IPS-11a (cell line): ENCODE results near the gene GLIS2.

ENCODE experiments used
- H3K4me3 ChIP-seq: one replicate; pipeline ENCODE4 v1.5.1; 2013; ENCODE audit warnings: low read depth, low read length, control low read depth

GLIS2 gene

GRCh38 chr16:4297480-4297879 is 18.4 kb upstream of the GLIS2 start:
- H3K4me3 ChIP-seq, result no peak overlapping the region

DNA sequence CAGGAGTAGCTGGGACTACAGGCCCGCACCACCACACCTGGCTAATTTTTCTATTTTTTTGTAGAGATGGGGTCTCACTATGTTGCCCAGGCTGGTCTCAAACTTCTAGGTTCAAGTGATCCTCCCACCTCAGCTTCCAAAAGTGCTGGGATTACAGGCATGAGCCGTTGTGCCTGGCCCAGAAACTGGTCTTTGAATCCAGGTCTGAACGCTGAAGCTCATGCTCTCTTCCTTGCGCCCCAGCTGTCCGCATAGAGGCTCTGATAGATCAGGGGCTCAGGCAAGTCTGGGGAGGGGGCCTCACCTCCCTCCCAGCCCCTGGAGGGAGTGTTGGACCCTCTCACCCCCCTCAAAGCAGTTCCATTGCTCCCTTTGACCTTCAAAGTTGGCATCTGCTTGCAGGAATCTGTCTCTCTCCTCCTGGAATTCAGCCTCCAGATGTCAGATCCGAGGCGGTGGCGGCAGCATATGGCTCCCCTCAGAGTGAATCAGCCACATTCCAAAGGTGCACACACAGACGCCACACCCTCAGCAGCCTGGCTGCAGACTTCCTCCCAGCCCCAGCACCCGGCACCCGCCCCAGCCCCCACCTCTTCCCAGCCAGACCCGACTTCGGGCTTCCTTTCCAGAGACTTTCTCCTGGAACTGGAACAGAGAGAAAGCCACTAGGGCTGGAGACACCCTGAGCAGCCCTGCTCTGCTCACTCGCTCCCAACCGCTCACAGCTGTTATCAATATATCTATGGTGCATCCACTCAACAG is 16.9 kb upstream of the GLIS2 start:
- no peak overlapping the region for H3K4me3 ChIP-seq

GRCh38 chr16:4301177-4301576 is 14.7 kb upstream of the GLIS2 start:
- no peak overlapping the region for H3K4me3 ChIP-seq

DNA sequence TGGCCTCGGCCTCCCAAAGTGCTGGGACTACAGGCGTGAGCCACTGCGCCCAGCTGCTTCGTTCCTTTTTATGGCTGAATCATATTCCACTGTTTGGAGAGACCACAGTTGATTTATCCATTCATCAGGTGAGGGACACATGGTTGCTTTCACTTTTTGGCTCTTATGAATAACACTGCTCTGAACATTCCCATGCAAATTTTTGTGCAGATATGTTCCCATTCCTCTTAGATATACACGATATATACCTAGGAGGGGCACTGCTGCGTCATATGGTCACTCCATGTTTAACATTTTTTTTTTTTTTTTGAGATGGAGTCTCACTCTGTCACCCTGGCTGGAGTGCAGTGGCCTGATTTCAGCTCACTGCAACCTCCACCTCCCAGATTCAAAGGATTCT is 13.9 kb upstream of the GLIS2 start:
- H3K4me3 ChIP-seq, result no peak overlapping the region

DNA sequence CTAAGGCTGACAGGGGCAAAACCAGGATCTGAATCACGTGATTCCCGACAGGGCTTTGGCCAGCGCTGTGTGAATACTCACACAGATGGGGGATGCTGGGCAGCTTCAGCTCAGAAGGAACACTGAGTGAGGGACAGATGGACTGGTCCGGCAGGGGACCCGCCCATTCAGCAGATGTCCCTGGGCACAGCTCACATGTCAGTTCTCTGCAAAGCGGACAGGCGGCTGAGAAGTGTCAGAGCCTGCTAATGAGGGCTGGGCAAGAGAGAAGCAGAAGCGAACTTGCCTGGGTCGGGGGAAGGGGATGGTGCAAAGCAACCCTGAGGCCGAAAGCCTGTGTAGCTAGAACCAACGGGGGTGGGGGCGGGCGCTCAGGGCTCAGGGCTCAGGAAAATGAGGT is 11.9 kb upstream of the GLIS2 start:
- no peak overlapping the region for H3K4me3 ChIP-seq

DNA sequence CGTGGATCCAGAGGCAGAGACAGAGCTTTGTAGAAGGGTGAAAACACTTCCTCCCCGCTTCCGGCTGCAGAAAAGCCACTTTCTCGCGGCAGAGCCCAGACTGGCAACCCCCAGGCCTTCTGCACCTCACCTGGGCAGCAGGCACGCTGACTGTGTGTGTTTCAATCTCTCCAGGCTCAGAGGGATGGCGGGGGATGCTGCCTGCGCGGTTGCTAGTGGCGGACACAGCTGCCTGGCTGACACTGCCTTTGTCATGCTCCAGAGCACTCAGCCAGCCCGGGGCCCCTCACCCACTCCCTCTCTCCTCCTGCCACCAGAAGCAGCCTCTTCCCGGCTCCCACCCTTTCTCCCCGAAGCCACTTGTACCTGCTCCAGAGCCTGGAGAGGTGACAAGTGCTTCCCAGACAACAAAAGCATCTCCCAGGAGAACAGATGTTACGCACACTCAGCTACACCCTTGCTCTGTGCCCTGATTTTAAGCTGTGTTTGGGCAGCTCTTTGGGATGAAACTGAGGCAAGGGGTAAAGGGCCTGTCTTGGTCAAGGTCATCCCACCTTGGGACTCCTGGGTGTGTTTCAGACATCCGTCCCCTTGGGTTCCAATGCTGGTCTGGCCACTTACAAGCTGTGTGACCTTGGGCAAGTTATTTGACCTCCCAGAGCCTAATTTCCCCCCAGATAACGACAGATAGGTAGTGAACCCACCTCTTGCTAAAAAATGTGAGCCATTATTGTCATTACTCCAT is 9.2 kb upstream of the GLIS2 start:
- H3K4me3 ChIP-seq, result peak overlapping the region; percentile 83

DNA sequence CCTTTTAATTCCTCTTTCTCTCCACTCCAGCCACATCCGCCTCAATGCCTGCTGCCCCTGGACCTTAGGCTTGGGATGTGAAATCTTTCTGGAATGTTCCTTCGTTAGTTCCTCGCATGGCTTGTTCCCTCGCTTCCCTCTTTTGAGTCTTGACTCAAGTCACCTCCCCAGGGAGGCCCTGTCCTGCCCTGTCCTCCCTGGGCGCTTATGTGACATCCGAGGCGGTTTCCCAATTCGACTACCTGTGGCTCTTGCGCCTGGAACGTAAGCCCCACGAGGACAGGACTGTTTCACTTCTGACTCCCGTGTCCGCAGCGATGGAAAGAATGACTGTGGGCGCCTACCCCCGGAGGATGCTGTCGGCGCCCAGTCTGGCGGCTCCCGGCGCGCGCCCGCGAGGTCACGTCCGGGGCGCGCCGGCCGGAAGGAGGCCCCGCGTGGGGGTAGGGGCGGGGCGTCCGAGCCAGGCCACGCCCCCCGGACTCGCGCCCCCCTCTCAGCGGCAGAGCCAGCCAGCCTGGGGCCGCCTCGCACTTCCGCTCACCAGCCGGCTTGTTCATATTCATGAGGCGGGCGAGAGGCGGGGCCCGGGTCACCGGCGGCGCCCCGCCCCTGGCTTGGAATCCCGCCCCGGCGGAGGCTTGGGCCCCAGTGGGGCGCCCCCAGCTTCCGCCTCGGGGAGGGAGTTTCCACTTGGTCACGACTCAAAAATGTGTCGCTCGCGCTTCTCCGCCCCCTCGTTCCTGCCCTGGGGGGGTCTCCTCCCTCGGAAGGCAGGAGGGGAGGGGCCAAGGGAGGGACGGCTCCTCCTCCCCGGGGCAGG is 8.4 kb upstream of the GLIS2 start:
- peak overlapping the region; percentile 83 for H3K4me3 ChIP-seq

GRCh38 chr16:4309102-4309832 is 6.6 kb upstream of the GLIS2 start:
- H3K4me3 ChIP-seq, result no peak overlapping the region

DNA sequence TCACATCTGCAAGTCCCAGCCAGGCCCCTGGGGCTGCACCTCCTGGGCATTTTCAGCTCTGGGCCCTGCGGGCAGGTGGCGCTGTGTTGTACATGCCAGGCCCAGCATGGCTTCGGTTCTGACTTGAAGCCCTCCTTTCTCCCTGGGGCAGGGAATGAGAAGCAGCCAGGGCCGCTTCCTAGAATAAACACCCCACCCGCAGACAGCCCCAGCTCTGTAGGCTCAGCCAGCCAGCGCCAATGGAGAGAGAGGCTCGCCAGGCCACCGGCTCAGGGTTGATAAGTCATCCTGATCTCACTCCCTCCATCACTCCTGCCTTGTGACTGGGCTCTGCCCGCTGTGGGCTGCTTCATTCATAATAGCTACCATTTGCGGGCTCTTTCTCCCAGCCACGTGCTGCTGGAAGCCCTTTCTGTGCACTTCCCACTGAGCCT is 6.0 kb upstream of the GLIS2 start:
- no peak overlapping the region for H3K4me3 ChIP-seq

GRCh38 chr16:4313563-4314531 is 2.0 kb upstream of the GLIS2 start:
- no peak overlapping the region for H3K4me3 ChIP-seq

DNA sequence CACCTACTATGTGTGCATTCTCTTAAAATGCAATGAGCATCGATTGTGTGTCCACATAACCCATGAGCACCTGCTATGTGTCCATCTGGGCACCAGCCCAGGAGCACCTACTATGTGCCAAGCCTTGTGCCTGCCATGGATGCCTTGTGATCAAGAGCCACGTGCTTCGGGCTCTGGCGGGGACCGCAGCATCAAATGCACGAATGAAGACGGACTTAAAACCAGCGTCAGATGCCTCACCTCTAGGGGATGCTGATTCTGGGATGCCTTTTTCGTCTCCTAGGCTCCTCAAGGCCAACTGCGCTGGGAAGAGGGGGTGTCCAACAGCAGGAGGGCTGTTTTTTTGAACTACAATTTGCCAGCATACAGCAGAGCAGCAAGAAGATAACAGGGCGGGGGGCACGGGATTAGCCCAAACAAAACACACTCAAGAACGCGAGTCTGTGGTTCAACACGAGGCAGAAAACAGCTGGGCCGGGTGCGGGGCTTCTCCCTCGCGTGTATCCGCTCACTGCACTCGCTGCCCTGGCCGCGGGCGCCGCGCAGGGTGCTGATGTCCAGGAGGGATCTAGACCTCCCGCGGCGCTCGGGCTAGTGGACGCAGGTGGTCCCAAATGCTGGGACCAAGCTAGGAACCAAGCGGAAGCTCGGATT is 1.2 kb upstream of the GLIS2 start:
- peak overlapping the region; percentile 41 for H3K4me3 ChIP-seq

DNA sequence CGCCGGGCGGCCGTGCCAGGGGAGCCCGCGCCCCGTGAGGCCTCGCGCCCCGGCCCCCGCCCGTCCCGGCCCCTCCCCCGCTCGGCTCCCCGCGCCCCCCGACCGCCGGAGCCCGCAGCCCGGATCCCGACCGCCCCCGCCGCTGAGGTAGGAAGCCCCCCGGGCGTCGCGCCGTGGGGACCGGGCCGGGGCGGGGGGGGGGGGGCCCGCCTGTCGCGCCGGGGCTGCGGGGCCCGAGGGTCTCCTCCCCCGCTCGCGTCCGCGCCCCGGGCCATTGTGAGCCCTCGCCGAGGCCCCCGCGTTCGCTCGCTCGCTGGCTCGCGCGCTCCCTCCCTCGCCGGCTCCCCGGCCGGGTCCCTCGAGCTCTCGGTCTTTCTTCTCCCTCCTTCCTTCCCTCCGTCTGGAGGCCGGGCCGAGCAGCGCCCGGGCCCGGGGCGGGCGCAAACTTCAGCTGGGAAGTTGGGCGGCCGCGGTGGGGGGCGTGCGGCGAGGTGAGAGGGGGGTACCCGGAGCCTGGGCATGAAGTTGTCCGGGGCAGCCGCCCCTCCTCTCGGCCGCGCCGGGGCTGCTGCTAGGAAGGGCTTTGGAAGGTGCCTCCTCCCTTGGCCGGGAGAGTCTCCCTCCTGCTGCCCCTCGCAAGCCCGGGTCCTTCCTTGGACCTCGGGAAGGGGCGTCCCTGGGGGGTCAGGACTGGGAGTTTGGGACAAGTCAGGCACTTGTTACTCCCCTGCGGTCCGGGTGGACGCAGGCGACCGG is 419 bp downstream of the GLIS2 start:
- H3K4me3 ChIP-seq, result peak overlapping the region; percentile 57

- H3K4me3 ChIP-seq, result peak overlapping the region; percentile 57
These were observed 1.1 kb downstream of the GLIS2 start for GRCh38 chr16:4316864-4317531.

DNA sequence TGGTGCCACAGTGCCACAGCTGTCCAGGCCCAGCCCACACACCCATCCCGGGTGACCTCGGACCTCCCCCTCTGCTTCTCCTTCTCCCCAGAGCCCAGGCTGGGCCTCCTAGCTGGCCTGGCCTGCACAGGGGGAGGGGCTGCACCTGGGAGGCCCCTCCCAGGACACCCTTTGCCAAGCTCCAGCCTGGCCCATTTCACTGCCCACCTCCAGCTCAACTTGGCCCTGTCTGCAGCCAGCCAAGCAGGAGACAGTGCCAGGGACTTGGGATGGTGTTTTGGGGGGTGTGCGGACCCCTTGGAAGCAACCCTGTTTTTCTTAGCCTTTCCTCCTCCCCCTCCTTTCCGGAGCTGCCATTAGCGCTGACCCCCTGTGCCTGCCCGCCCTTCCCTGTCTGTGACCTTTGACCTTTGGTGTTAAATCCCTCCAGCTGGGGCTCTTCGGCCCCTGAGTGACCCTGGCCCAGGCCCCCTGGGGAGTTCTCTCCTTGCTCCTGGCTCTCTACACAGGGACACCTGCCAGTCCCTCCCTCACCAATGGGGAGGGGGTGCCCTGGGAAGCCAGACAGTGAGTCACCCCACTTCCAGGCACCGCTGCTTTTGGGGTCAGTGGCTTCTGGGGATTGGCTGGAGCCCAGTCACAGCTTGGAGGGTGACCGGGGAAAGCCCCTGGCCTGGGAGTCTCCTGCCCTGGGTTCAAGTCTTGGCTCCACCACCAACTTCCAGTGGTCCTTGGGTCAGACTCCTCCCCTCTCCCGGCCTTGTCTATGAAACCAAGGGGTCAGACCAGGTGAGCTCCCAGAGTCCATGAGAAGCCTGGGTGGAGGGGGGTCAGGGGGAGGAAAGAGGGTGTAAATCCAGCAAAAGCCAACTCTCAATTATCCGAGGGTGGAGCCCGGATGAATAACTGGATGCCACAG is 1.9 kb downstream of the GLIS2 start:
- no peak overlapping the region for H3K4me3 ChIP-seq

DNA sequence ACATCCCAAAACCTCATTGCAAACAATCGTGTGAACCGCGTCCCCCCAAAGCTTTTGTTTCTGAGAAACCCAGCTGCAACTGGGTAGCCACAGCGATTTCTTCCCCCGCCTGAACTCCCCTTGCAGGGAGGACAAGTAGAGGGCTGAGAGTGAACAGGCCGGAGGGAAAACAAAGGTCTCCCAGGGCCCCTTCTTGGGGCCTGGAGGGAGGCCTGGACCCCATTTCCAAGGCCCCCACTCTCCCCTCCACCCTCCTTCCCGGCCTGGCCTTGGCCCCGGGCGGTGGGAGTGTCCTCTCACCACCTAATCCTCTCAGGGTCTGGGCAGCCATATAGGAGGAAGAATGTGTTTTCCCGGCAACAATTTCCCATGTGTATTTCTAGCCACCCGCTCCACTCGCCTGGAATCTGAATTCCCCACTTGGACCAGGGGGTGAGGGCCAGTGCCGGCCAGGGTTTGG is 2.6 kb downstream of the GLIS2 start:
- H3K4me3 ChIP-seq, result no peak overlapping the region

DNA sequence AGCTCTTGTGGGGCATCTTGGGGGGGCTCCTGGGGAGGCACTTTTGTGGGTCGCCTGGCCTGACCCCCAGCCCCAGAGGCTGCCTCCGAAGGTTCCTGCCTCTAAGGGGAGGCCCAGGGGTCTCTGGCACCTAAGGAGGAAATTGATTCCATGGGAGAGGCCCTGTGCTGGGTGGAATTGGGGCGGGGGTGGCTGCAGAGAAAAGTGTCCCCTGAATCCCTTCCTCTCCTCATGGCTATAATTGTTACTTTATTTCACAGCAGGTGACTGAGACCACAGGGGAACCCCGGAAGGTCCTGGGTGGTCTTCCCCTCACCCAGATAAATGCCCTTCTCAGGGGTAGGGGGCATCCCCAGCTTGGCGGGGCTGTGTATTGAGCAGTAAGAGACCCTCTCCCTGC is 3.1 kb downstream of the GLIS2 start:
- H3K4me3 ChIP-seq, result no peak overlapping the region
